Gastrocnemius medialis (tissue), 4 donors: ENCODE results near the gene RORC. TPM values are rescaled to one million over a fixed set of nuclear protein-coding genes. Genes with fewer than 3 reads are reported as not detected.

Experiments used
- ATAC-seq, 2 donors: fragments of 150-250 bp; one replicate each; pipeline ENCODE4 v1.9.1; 2016
- DNase-seq, 2 donors: peaks; one replicate each; pipeline ENCODE4 v3.0.0-alpha.2; 2019
- H3K27ac ChIP-seq, 4 donors: fragments of 200-600 bp; sonication (generic); 1 replicate in 1 of 4; 2 replicates in 3 of 4; pipeline ENCODE4 v1.5.1; 2016 to 2018; ENCODE audit warnings: mild to moderate bottlenecking in 2 of 4, moderate library complexity in 1 of 4
- H3K27me3 ChIP-seq, 3 donors: fragments of 200-600 bp; sonication (generic) in 2 of 3; 1 replicate in 1 of 3; 2 replicates in 2 of 3; pipeline versions ENCODE4 v1.5.1 to v1.6.0; 2016 to 2019; ENCODE audit warnings: mild to moderate bottlenecking in 1 of 3, moderate library complexity in 1 of 3
- H3K36me3 ChIP-seq, 2 donors: fragments of 200-600 bp; sonication (generic) in 1 of 2; one replicate each; pipeline ENCODE4 v1.5.1; 2017 to 2018
- H3K4me1 ChIP-seq, 2 donors: fragments of 200-600 bp; sonication (generic) in 1 of 2; one replicate each; pipeline ENCODE4 v1.5.1; 2016 to 2017; ENCODE audit warnings: mild to moderate bottlenecking in 2 of 2
- H3K4me3 ChIP-seq, 4 donors: fragments of 200-600 bp; sonication (generic) in 3 of 4; 1 replicate in 1 of 4; 2 replicates in 3 of 4; pipeline ENCODE4 v1.5.1; 2016 to 2019; ENCODE audit warnings: mild to moderate bottlenecking in 2 of 4
- H3K9me3 ChIP-seq, 3 donors: fragments of 200-600 bp; sonication (generic) in 2 of 3; 1 replicate in 1 of 3; 2 replicates in 2 of 3; pipeline ENCODE4 v1.5.1; 2016 to 2019
- CTCF ChIP-seq, 5 experiments: fragments of 450-650 bp in 3 of 5; fragments of 200-600 bp in 2 of 5; sonication (generic) in 2 of 5; IDR thresholded peaks in 4 of 5; conservative IDR thresholded peaks in 1 of 5; 1 replicate in 4 of 5; 2 replicates in 1 of 5; pipeline ENCODE4 v1.5.1; 2016 to 2019; ENCODE audit warnings: antibody characterized with exemption in 5 of 5, mild to moderate bottlenecking in 3 of 5, moderate library complexity in 3 of 5
- POLR2A ChIP-seq, 2 donors: fragments of 450-650 bp; IDR thresholded peaks; one replicate each; pipeline ENCODE4 v1.6.1; 2017; ENCODE audit warnings: antibody characterized with exemption in 2 of 2, mild to moderate bottlenecking in 2 of 2, moderate library complexity in 2 of 2
- in situ Hi-C, 4 donors: fragments of 200-750 bp; cut with MboI; loops; one replicate each; pipeline versions ENCODE4 v1.15.0 to v1.8.0; 2017; ENCODE audit warnings: low sequenced_read_pairs in 4 of 4
- intact Hi-C: fragments of 100-400 bp; cut with DNase I; formaldehyde crosslinking; loops from one replicate; pipeline ENCODE4 v1.15.1; 2023; ENCODE audit warnings: low total_unique reads
- total RNA-seq, 4 donors: library from RNA; depleted of rRNA; stranded (reverse); fragments of >200 nt; gene quantifications; one replicate each; pipeline versions ENCODE4 v1.1.0 to v1.2.3, GENCODE V29; 2016

Gene RORC
- total RNA-seq, 4 donors from 2014 or later, result 61.3 to 251 (median 163) TPM

GRCh38 chr1:151829352-151830046 is 2.1 kb downstream of the RORC start:
- Histone ChIP-seq H3K4me1 (peaks cover 58 to 73% of the 10 kb centered on the region in 2 donors), H3K4me3 (peak overlapping the region in 2 of 4 donors; percentile 78 to 84), H3K36me3 (no peaks in the 10 kb centered on the region), H3K27ac (peak overlapping the region; percentile 98 to 99 (median 99)), H3K27me3 (no peaks in the 10 kb centered on the region), H3K9me3 (no peaks in the 10 kb centered on the region)
- in situ Hi-C loops (loop anchor here (5.0 to 25.0 kb wide), 4 partner anchors 42 to 242 kb away; partner anchors contain the start of gene SNX27 (in 1 of the 4)), intact Hi-C loops (loop anchor here (5.0 to 10.0 kb wide), 5 partner anchors 287 to 1805 kb away; partner anchors contain the start of genes CHTOP, TUFT1 and ZNF687)
- no peak for DNase-seq
- TF ChIP-seq POLR2A (IDR thresholded peaks at IDR 0.05) (no peak), CTCF (IDR thresholded peaks at IDR 0.05 in 4 of 5, conservative IDR thresholded peaks at IDR 0.05 in 1 of 5) (no peak)
- ATAC-seq, result no peak

- H3K27ac ChIP-seq, result peak overlapping the region; percentile 98 to 99 (median 99)
- no peaks in the 10 kb centered on the region for H3K9me3 ChIP-seq
- in situ Hi-C loops (loop anchor here in 3 of 4 donors (5.0 to 25.0 kb wide), 3 partner anchors 42 to 242 kb away; partner anchors contain the start of gene SNX27 (in 1 of the 3)), intact Hi-C loops (loop anchor here (10.0 kb wide), 1 partner anchor 814 kb away; no protein-coding TSS in a partner anchor)
- H3K4me1 ChIP-seq, result peaks cover 58 to 75% of the 10 kb centered on the region in 2 donors
- no peak overlapping the region for H3K4me3 ChIP-seq
- no peaks in the 10 kb centered on the region for H3K36me3 ChIP-seq
- DNase-seq (peak in 1 of 2 donors; percentile 80), ATAC-seq (no peak)
- H3K27me3 ChIP-seq, result no peaks in the 10 kb centered on the region
- TF ChIP-seq CTCF (IDR thresholded peaks at IDR 0.05 in 4 of 5, conservative IDR thresholded peaks at IDR 0.05 in 1 of 5), result no peak
- no peak for TF ChIP-seq POLR2A (IDR thresholded peaks at IDR 0.05)
Measured at GRCh38 chr1:151828921-151829320, 2.7 kb downstream of the RORC start.

GRCh38 chr1:151827853-151828252 is 3.7 kb downstream of the RORC start:
- H3K27ac ChIP-seq, result peak overlapping the region; percentile 98 to 99 (median 99)
- in situ Hi-C loops (loop anchor here in 3 of 4 donors (5.0 to 25.0 kb wide), 3 partner anchors 41 to 241 kb away; partner anchors contain the start of gene SNX27 (in 1 of the 3)), intact Hi-C loops (loop anchor here (10.0 kb wide), 1 partner anchor 813 kb away; no protein-coding TSS in a partner anchor)
- no peak for DNase-seq
- no peaks in the 10 kb centered on the region for H3K9me3 ChIP-seq
- no peaks in the 10 kb centered on the region for H3K36me3 ChIP-seq
- H3K4me3 ChIP-seq, result peak overlapping the region in 1 of 4 donors; percentile 5
- H3K4me1 ChIP-seq, result peaks cover 49 to 64% of the 10 kb centered on the region in 2 donors
- TF ChIP-seq CTCF (IDR thresholded peaks at IDR 0.05 in 4 of 5, conservative IDR thresholded peaks at IDR 0.05 in 1 of 5), result no peak
- no peak for TF ChIP-seq POLR2A (IDR thresholded peaks at IDR 0.05)
- ATAC-seq, result no peak
- H3K27me3 ChIP-seq, result no peaks in the 10 kb centered on the region

GRCh38 chr1:151825751-151826660 is 5.6 kb downstream of the RORC start:
- H3K9me3 ChIP-seq, result no peaks in the 10 kb centered on the region
- ATAC-seq, result peak; percentile 42 to 57
- H3K36me3 ChIP-seq, result no peaks in the 10 kb centered on the region
- peaks cover 50 to 71% of the 10 kb centered on the region in 2 donors for H3K4me1 ChIP-seq
- in situ Hi-C loops, result loop anchor here in 3 of 4 donors (5.0 to 25.0 kb wide), 3 partner anchors 39 to 239 kb away; partner anchors contain the start of gene SNX27 (in 1 of the 3)
- H3K27ac ChIP-seq, result peak overlapping the region; percentile 98 to 99 (median 99)
- H3K4me3 ChIP-seq, result peak overlapping the region in 1 of 4 donors; percentile 35
- intact Hi-C loops, result loop anchor here (10.0 kb wide), 1 partner anchor 811 kb away; no protein-coding TSS in a partner anchor
- no peak for TF ChIP-seq CTCF (IDR thresholded peaks at IDR 0.05 in 4 of 5, conservative IDR thresholded peaks at IDR 0.05 in 1 of 5)
- peak in 1 of 2 donors; percentile 26 for TF ChIP-seq POLR2A (IDR thresholded peaks at IDR 0.05)
- no peaks in the 10 kb centered on the region for H3K27me3 ChIP-seq
- DNase-seq, result peak; percentile 55 to 71
